Mucosa of descending colon (tissue), 3 donors: ENCODE data around the gene SIX4. TPM values are rescaled to one million over a fixed set of nuclear protein-coding genes. Genes with fewer than 3 reads are reported as not detected.

Experiments
- ATAC-seq: fragments of 200-7000 bp; cut with Tn5 transposase; one replicate; pipeline ENCODE4 v1.9.1; 2020; ENCODE audit warnings: mild to moderate bottlenecking, moderate library complexity
- DNase-seq, 3 donors: peaks; one replicate each; pipeline ENCODE4 v3.0.0-alpha.2; 2020
- H3K36me3 ChIP-seq: fragments of 200-600 bp; one replicate; pipeline ENCODE4 v1.8.0; 2021; ENCODE audit warnings: low read depth, mild to moderate bottlenecking
- H3K4me1 ChIP-seq: fragments of 200-600 bp; one replicate; pipeline ENCODE4 v1.8.0; 2021; ENCODE audit warnings: low read depth, mild to moderate bottlenecking
- H3K4me3 ChIP-seq: fragments of 200-600 bp; one replicate; pipeline ENCODE4 v1.8.0; 2021; ENCODE audit warnings: mild to moderate bottlenecking
- H3K9me3 ChIP-seq: fragments of 200-600 bp; one replicate; pipeline ENCODE4 v1.8.0; 2021; ENCODE audit warnings: mild to moderate bottlenecking
- intact Hi-C, 2 donors: fragments of 100-400 bp; cut with DNase I in 1 of 2; cut with micrococcal nuclease in 1 of 2; formaldehyde crosslinking; loops; one replicate each; pipeline versions ENCODE4 v1.11.0 to v1.11.1; 2022; cut with DNase I, micrococcal nuclease
- total RNA-seq, 3 donors: library from RNA; stranded (reverse); fragmentation: NEBNext Ultra II Directional in 2 of 3; extraction: Animal tissue kit (Norgen Biotek cat#: 25700) in 2 of 3; gene quantifications; one replicate each; pipeline versions ENCODE4 v1.2.1 to v1.2.4, GENCODE V29; 2021 to 2023
- TF ChIP-seq, protein P1 (sequence below): fragments of 200-600 bp; IDR thresholded peaks from one replicate; pipeline ENCODE4 v1.8.0; 2022; ENCODE audit warnings: antibody characterized with exemption, mild to moderate bottlenecking
- donor health status: DM: no; HTN: no; CAD: no; lungs with moderate emphysema.
- donor health status: DM: no; HTN: no; CAD: no.
- donor health status: DM: no; HTN: yes; CAD: no.

The SIX4 gene
- total RNA-seq, 3 donors from 2014 or later = 0.12 to 0.82 (median 0.14) TPM

DNA sequence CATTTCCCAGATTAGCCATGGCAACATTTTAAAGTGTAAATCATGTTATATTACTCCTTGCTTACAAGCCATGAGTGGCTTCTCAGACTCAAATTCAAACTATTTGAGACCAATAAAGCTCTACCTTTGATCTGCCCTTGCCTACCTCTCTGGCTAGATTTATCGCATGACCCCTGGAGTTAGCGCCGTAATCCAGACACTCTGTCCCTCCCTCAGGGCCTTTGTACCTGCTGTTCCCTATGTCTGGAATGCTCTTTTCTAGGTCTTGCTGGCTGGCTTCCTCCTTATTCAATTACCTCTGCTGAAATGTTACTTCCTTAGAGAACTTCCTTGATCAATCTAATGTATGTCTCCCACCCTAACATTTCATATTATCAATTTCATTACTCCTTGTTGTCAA is 16.3 kb downstream of the SIX4 start:
- Histone ChIP-seq H3K9me3 (no peaks in the 10 kb centered on the region), H3K4me1 (no peaks in the 10 kb centered on the region), H3K4me3 (no peak overlapping the region), H3K36me3 (no peaks in the 10 kb centered on the region)
- ATAC-seq = no peak
- DNase-seq = no peak
- intact Hi-C loops = no loop called here
- TF ChIP-seq, protein P1, sequence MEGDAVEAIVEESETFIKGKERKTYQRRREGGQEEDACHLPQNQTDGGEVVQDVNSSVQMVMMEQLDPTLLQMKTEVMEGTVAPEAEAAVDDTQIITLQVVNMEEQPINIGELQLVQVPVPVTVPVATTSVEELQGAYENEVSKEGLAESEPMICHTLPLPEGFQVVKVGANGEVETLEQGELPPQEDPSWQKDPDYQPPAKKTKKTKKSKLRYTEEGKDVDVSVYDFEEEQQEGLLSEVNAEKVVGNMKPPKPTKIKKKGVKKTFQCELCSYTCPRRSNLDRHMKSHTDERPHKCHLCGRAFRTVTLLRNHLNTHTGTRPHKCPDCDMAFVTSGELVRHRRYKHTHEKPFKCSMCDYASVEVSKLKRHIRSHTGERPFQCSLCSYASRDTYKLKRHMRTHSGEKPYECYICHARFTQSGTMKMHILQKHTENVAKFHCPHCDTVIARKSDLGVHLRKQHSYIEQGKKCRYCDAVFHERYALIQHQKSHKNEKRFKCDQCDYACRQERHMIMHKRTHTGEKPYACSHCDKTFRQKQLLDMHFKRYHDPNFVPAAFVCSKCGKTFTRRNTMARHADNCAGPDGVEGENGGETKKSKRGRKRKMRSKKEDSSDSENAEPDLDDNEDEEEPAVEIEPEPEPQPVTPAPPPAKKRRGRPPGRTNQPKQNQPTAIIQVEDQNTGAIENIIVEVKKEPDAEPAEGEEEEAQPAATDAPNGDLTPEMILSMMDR = no peak

DNA sequence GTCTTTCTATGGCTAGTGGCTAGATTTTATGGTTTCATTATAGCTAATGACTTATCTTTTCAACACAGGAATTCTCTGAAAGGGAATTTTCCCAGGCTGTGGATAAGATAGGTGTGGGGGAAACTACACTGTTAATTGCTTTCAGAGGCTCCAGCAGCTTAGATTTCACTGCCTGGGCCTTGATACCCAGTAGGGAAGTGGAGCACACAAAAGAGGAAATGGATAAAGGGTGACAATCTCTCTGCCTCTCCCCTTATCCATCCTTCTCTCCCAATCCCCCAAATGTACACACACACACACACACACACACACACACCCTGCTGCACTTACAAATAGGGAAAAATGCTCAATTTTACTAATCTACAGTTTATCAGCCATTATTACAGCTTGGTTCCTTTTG is 19.1 kb downstream of the SIX4 start:
- H3K9me3 ChIP-seq = peaks cover 9% of the 10 kb centered on the region
- ATAC-seq (no peak), DNase-seq (no peak)
- no peaks in the 10 kb centered on the region for H3K36me3 ChIP-seq
- H3K4me3 ChIP-seq = no peak overlapping the region
- TF ChIP-seq, protein P1 = no peak
- H3K4me1 ChIP-seq = no peaks in the 10 kb centered on the region
- intact Hi-C loops = no loop called here

DNA sequence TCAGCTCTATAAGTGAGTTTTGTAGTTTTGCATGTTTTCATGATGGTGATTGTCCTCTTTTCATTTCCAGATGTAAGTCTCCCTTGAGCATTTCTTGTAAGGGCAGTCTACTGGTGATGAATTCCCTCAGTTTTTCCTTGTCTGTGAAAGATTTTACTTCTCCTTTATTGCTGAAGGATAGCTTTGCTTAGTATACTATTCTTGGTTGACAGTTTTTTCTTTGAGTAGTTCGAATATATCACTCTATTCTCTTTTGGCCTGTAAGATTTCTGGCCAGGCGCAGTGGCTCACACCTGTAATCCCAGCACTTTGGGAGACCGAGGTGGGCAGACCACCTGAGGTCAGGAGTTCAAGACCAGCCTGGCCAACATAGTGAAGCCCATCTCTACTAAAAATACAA is 23.6 kb downstream of the SIX4 start:
- H3K36me3 ChIP-seq = no peaks in the 10 kb centered on the region
- H3K4me1 ChIP-seq = no peaks in the 10 kb centered on the region
- ATAC-seq (no peak), DNase-seq (no peak)
- no peak overlapping the region for H3K4me3 ChIP-seq
- H3K9me3 ChIP-seq = peaks cover 9% of the 10 kb centered on the region
- TF ChIP-seq, protein P1 = no peak
- intact Hi-C loops = no loop called here

DNA sequence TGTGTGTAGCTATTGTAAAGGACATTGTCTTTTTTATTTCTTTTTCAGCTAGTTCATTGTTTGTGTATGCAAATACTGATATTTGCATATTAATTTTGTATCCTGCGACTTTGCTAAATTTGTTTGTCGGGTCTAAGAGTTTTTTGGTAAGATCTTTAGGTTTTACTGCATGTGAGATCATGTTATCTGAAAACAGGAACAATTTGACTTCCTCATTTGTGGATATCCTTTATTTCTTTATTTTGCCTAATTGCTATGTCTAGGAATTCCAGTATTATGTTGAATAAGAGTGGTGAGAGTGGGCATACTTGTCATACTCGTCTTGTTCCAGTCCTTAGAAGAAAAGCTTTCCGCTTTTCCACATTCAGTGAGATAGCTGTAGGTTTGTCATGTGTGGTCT is 28.8 kb downstream of the SIX4 start:
- H3K36me3 ChIP-seq = no peaks in the 10 kb centered on the region
- intact Hi-C loops = no loop called here
- no peak for DNase-seq
- no peak overlapping the region for H3K4me3 ChIP-seq
- no peaks in the 10 kb centered on the region for H3K4me1 ChIP-seq
- H3K9me3 ChIP-seq = peaks cover under 1% of the 10 kb centered on the region
- ATAC-seq = no peak
- TF ChIP-seq, protein P1 = no peak

- no peak overlapping the region for H3K4me3 ChIP-seq
- intact Hi-C loops = no loop called here
- ATAC-seq (no peak), DNase-seq (no peak)
- TF ChIP-seq, protein P1 = no peak
- H3K36me3 ChIP-seq = no peaks in the 10 kb centered on the region
- no peaks in the 10 kb centered on the region for H3K9me3 ChIP-seq
- H3K4me1 ChIP-seq = no peaks in the 10 kb centered on the region
These were observed 32.6 kb downstream of the SIX4 start for GRCh38 chr14:60691383-60692113.
